Naive thymus-derived CD4-positive, alpha-beta T cell (primary cell): ENCODE results near the gene POU4F3. TPM values are rescaled to one million over a fixed set of nuclear protein-coding genes. Genes with fewer than 3 reads are reported as not detected.

Experiments
- ATAC-seq: fragments of 150-1000 bp; cut with Tn5 transposase; 2 replicates; pipeline ENCODE4 v1.10.0; 2021; ENCODE audit warnings: mild to moderate bottlenecking, moderate library complexity
- CTCF ChIA-PET: fragments of 350-600 bp; sonication (Branson Sonifier 250); formaldehyde crosslinking; loops from one replicate; lab custom pipeline; 2021; ENCODE audit warnings: antibody characterized with exemption; lab: Charles Lee
- POLR2A ChIA-PET: fragments of 350-600 bp; sonication (Branson Sonifier 250); formaldehyde crosslinking; loops from one replicate; lab custom pipeline; 2021; ENCODE audit warnings: antibody characterized with exemption, inconsistent platforms; lab: Charles Lee
- DNase-seq, 9 donors: peaks; one replicate each; pipeline versions ENCODE4 v3.0.0 to v3.0.0-alpha.2; 2020 to 2022; ENCODE audit warnings: mixed read lengths in 1 of 9
- H3K27ac ChIP-seq: one replicate; pipeline ENCODE4 v1.7.0; 2013; ENCODE audit warnings: mild to moderate bottlenecking, low read depth, low read length, moderate library complexity
- H3K27me3 ChIP-seq, 2 donors: one replicate each; pipeline ENCODE4 v1.7.0; 2013; ENCODE audit warnings: low read length in 2 of 2, mild to moderate bottlenecking in 2 of 2, moderate library complexity in 2 of 2; ENCODE audit not compliant: control insufficient read depth in 2 of 2, insufficient read depth in 2 of 2
- H3K36me3 ChIP-seq, 3 experiments: 1 replicate in 2 of 3; 2 replicates in 1 of 3; pipeline ENCODE4 v1.7.0; 2013; ENCODE audit warnings: low read length in 3 of 3, mild to moderate bottlenecking in 3 of 3, moderate library complexity in 1 of 3; ENCODE audit not compliant: insufficient read depth in 3 of 3, control insufficient read depth in 2 of 3
- H3K4me1 ChIP-seq, 2 donors: one replicate each; pipeline ENCODE4 v1.7.0; 2013; ENCODE audit warnings: low read length in 2 of 2, mild to moderate bottlenecking in 2 of 2, moderate library complexity in 1 of 2; ENCODE audit not compliant: control insufficient read depth in 2 of 2, insufficient read depth in 2 of 2
- H3K4me3 ChIP-seq: 2 replicates; pipeline ENCODE4 v1.7.0; 2013; ENCODE audit warnings: mild to moderate bottlenecking, low read length
- H3K9me3 ChIP-seq, 3 experiments: 1 replicate in 2 of 3; 2 replicates in 1 of 3; pipeline ENCODE4 v1.7.0; 2013; ENCODE audit warnings: low read length in 3 of 3; ENCODE audit not compliant: control insufficient read depth in 2 of 3
- H3K27ac Mint-ChIP-seq, 9 donors: one replicate each; pipeline ENCODE4 v1.8.0; 2020 to 2022; ENCODE audit warnings: mixed read lengths in 9 of 9, mild to moderate bottlenecking in 8 of 9, moderate library complexity in 5 of 9, inconsistent platforms in 2 of 9
- H3K27me3 Mint-ChIP-seq, 5 donors: one replicate each; pipeline ENCODE4 v1.8.0; 2021 to 2022; ENCODE audit warnings: mixed read lengths in 5 of 5, mild to moderate bottlenecking in 1 of 5
- H3K36me3 Mint-ChIP-seq, 5 donors: one replicate each; pipeline ENCODE4 v1.8.0; 2020 to 2022; ENCODE audit warnings: mixed read lengths in 5 of 5, mild to moderate bottlenecking in 3 of 5, inconsistent platforms in 1 of 5
- H3K4me1 Mint-ChIP-seq, 7 donors: one replicate each; pipeline ENCODE4 v1.8.0; 2020 to 2022; ENCODE audit warnings: mixed read lengths in 7 of 7, mild to moderate bottlenecking in 3 of 7, inconsistent platforms in 1 of 7
- H3K4me3 Mint-ChIP-seq, 10 donors: one replicate each; pipeline ENCODE4 v1.8.0; 2020 to 2022; ENCODE audit warnings: mild to moderate bottlenecking in 10 of 10, mixed read lengths in 10 of 10, moderate library complexity in 6 of 10, inconsistent platforms in 2 of 10
- H3K9me3 Mint-ChIP-seq, 11 donors: one replicate each; pipeline ENCODE4 v1.8.0; 2020 to 2022; ENCODE audit warnings: mixed read lengths in 11 of 11, mild to moderate bottlenecking in 4 of 11, inconsistent platforms in 1 of 11, moderate library complexity in 1 of 11
- intact Hi-C, 2 donors: fragments of 100-400 bp; cut with micrococcal nuclease; formaldehyde crosslinking; loops; one replicate each; pipeline ENCODE4 v1.15.1; 2023
- polyA plus RNA-seq, 2 donors: library from polyadenylated mRNA; unstranded; fragments of 300-500 nt; fragmentation: Illumina TruSeq; gene quantifications; one replicate each; pipeline ENCODE4 v1.2.3, GENCODE V29; 2021
- total RNA-seq, 6 experiments: library from RNA in 5 of 6; stranded (reverse) in 5 of 6; gene quantifications; 1 replicate in 5 of 6; 2 replicates in 1 of 6; pipeline ENCODE4 v1.2.3 and lab custom pipeline; 2021 to 2026

POU4F3 gene
- total and polyA plus RNA-seq, 7 experiments from 2014 or later = 0.19 TPM; not detected in 6

DNA sequence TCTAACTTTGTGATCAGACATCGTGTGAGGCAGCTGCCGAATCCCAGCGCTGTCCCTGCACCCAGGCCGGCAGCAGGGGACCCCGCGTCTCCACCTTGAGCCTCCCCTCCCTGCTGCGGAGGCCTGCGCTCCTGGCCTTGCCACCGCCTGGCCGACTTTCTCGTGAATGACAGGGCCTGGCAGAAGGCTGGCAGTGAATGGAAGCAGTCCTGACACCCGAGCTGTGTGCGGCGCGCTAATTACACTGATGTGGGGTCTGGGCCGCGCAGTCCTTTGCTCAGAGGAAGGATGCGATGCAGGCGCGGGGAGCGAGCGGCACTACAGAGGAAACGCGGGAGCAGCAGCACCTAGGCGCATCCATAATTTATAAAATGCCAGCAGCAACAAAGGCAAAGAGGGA is 40.3 kb downstream of the POU4F3 start:
- H3K27ac ChIP-seq = no peak overlapping the region
- ChIA-PET CTCF (no interaction called here), POLR2A (no interaction called here)
- no peak for ATAC-seq
- H3K4me3 ChIP-seq = no peak overlapping the region
- Mint-ChIP-seq H3K9me3 (peaks cover 0 to 13% (median 4%) of the 10 kb centered on the region in 11 donors), H3K27ac (no peak overlapping the region), H3K36me3 (no peaks in the 10 kb centered on the region), H3K27me3 (peaks cover 11 to 38% (median 20%) of the 10 kb centered on the region in 5 donors), H3K4me3 (no peak overlapping the region), H3K4me1 (no peaks in the 10 kb centered on the region)
- DNase-seq = no peak
- H3K27me3 ChIP-seq = no peaks in the 10 kb centered on the region
- H3K36me3 ChIP-seq = no peaks in the 10 kb centered on the region
- H3K4me1 ChIP-seq = no peaks in the 10 kb centered on the region
- intact Hi-C loops = no loop called here
- no peaks in the 10 kb centered on the region for H3K9me3 ChIP-seq

DNA sequence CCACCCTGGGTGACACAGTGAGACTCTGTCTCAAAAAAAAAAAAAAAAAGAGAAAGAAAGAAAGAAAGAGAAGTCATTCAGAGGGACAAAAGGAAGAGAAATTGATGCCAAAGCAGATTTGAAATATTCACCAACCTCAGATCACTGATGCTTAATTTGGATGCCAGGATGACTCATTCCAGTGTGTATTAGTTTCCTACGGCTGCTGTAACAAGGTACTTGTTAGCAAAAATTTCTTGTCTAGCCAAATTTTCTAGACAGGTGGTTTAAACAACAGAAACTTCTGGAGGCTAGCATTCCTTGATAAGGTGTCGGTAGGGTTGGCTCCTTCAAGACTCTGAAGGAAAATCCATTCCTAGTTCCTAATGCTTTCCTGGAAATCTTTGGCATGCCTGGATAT is 42.1 kb downstream of the POU4F3 start:
- H3K9me3 Mint-ChIP-seq = peaks cover 0 to 13% (median 4%) of the 10 kb centered on the region in 11 donors
- H3K36me3 Mint-ChIP-seq = no peaks in the 10 kb centered on the region
- no peak overlapping the region for H3K27ac Mint-ChIP-seq
- Histone ChIP-seq H3K36me3 (no peaks in the 10 kb centered on the region), H3K27ac (no peak overlapping the region), H3K9me3 (no peaks in the 10 kb centered on the region), H3K4me1 (no peaks in the 10 kb centered on the region), H3K27me3 (no peaks in the 10 kb centered on the region), H3K4me3 (no peak overlapping the region)
- no peak for ATAC-seq
- intact Hi-C loops = no loop called here
- CTCF ChIA-PET = no interaction called here
- H3K4me1 Mint-ChIP-seq = no peaks in the 10 kb centered on the region
- POLR2A ChIA-PET = no interaction called here
- no peak overlapping the region for H3K4me3 Mint-ChIP-seq
- DNase-seq = no peak
- peaks cover 10 to 35% (median 20%) of the 10 kb centered on the region in 5 donors for H3K27me3 Mint-ChIP-seq

DNA sequence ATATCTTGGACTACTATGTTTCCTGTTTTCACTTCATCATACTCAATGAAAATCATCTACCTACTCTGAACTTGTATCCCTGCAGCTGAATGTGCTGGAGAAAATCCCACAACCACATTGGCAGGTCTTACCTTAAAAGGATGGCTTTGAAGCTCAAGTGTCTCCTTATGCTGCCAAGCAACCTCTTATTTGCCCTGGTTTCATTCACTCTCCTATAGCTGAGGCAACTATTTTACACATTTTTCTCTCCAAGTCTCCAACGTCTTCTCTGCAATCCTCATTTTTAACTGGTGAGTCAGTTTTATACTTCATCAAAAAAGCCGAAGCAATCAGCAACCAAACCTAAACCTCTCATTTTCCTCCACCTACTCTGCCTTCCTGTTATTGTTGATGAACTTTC is 49.7 kb downstream of the POU4F3 start:
- ATAC-seq (no peak), DNase-seq (no peak)
- Histone ChIP-seq H3K27ac (no peak overlapping the region), H3K36me3 (no peaks in the 10 kb centered on the region), H3K4me3 (no peak overlapping the region), H3K27me3 (no peaks in the 10 kb centered on the region), H3K4me1 (no peaks in the 10 kb centered on the region), H3K9me3 (no peaks in the 10 kb centered on the region)
- intact Hi-C loops = no loop called here
- CTCF ChIA-PET = interaction anchor here (0.9 kb wide), 1 partner anchor 8 kb away, joined by 3 read pairs; no protein-coding TSS in a partner anchor
- H3K27ac Mint-ChIP-seq = no peak overlapping the region
- peaks cover 0 to 5% (median 0%) of the 10 kb centered on the region in 5 donors for H3K27me3 Mint-ChIP-seq
- no peaks in the 10 kb centered on the region for H3K36me3 Mint-ChIP-seq
- H3K4me1 Mint-ChIP-seq = peaks cover 0 to 1% (median 0%) of the 10 kb centered on the region in 7 donors
- peaks cover 0 to 1% (median 0%) of the 10 kb centered on the region in 11 donors for H3K9me3 Mint-ChIP-seq
- H3K4me3 Mint-ChIP-seq = no peak overlapping the region
- POLR2A ChIA-PET = no interaction called here

DNA sequence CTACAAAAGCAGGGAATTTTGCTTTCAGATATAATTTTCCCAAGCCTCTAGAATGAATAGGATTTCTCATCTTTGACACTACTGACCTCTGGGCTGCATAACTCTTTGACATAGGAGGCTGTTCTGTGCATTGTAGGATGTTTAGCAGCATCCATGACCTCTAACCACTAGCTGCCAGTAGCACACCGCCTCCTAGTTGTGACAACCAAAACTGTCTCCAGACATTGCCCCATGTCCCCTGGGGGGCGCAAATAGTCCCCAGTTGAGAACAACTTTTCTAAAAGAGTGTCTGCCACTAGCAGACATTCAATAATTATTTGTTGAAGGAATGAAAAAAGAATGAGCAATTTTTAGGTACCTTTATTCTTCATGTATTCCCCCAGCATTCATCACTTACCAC is 51.8 kb downstream of the POU4F3 start:
- H3K36me3 ChIP-seq = no peaks in the 10 kb centered on the region
- H3K4me3 ChIP-seq = no peak overlapping the region
- no peak overlapping the region for H3K27ac ChIP-seq
- Mint-ChIP-seq H3K27ac (no peak overlapping the region), H3K36me3 (no peaks in the 10 kb centered on the region), H3K4me1 (peaks cover 0 to 1% (median 0%) of the 10 kb centered on the region in 7 donors), H3K4me3 (no peak overlapping the region), H3K9me3 (no peaks in the 10 kb centered on the region), H3K27me3 (peaks cover 0 to 19% (median 11%) of the 10 kb centered on the region in 5 donors)
- no peaks in the 10 kb centered on the region for H3K9me3 ChIP-seq
- no peak for DNase-seq
- H3K27me3 ChIP-seq = no peaks in the 10 kb centered on the region
- intact Hi-C loops = no loop called here
- POLR2A ChIA-PET = no interaction called here
- no peaks in the 10 kb centered on the region for H3K4me1 ChIP-seq
- CTCF ChIA-PET = no interaction called here
- ATAC-seq = no peak

Other genes starting within 250 kb of the POU4F3 start
- 1 to 10 TPM in 2 of 5 experiments, under 1 TPM in 3; 0.63 to 1.5 (median 1.00) TPM for gene PLAC8L1, start 233.3 kb upstream of the POU4F3 start, total RNA-seq
- gene PLAC8L1, start 233.3 kb upstream of the POU4F3 start, polyA plus RNA-seq = not detected
- gene LARS1, start 156.2 kb upstream of the POU4F3 start, total RNA-seq = 100 to 1,000 TPM in 3 of 5 experiments, 10 to 100 TPM in 2; 72.6 to 142 (median 127) TPM
- gene LARS1, start 156.2 kb upstream of the POU4F3 start, polyA plus RNA-seq = 100 to 1,000 TPM in 1 of 2 donors, 10 to 100 TPM in 1; 87.3 to 105 TPM
- gene RBM27, start 135.2 kb upstream of the POU4F3 start, total RNA-seq = 10 to 100 TPM; 19.8 to 32.2 (median 25.6) TPM
- 10 to 100 TPM in 1 of 2 donors, 1 to 10 TPM in 1; 7.4 to 11.7 TPM for gene RBM27, start 135.2 kb upstream of the POU4F3 start, polyA plus RNA-seq
- gene TCERG1, start 108.5 kb downstream of the POU4F3 start, total RNA-seq = 100 to 1,000 TPM in 1 of 5 experiments, 10 to 100 TPM in 4; 75.2 to 101 (median 83.8) TPM
- gene TCERG1, start 108.5 kb downstream of the POU4F3 start, polyA plus RNA-seq = 10 to 100 TPM; 40.2 to 57.7 TPM
- not detected for gene GPR151, start 177.4 kb downstream of the POU4F3 start, total RNA-seq
- gene GPR151, start 177.4 kb downstream of the POU4F3 start, polyA plus RNA-seq = under 1 TPM in 1 of 2 donors, not detected in 1; 0.09 TPM